Fibroblast of lung (primary cell): Measurements from ENCODE around the gene ATP1B3.

Experiments
- CTCF ChIP-seq, 2 donors: IDR thresholded peaks in 1 of 2; conservative IDR thresholded peaks in 1 of 2; 1 replicate in 1 of 2; 2 replicates in 1 of 2; pipeline ENCODE4 v1.5.1; 2011 to 2012; ENCODE audit warnings: low read length in 2 of 2, control low read depth in 1 of 2, inconsistent platforms in 1 of 2, low read depth in 1 of 2, mild to moderate bottlenecking in 1 of 2
- EZH2 ChIP-seq: IDR thresholded peaks from 2 replicates; pipeline ENCODE4 v1.5.1; 2012; ENCODE audit warnings: low read length, control low read depth, mild to moderate bottlenecking; ENCODE audit errors: missing control alignments

GRCh38 chr3:141963301-141963700 is 86.9 kb downstream of the ATP1B3 start:
- TF ChIP-seq CTCF (conservative IDR thresholded peaks at IDR 0.05 in 1 of 2, IDR thresholded peaks at IDR 0.05 in 1 of 2; ENCODE audit: low read depth in 1 of 2, low read length in 2 of 2), result no peak
- no peak for TF ChIP-seq EZH2
